PC-9 (cell line): Measurements from ENCODE around the gene BRIP1. TPM values are rescaled to one million over a fixed set of nuclear protein-coding genes. Genes with fewer than 3 reads are reported as not detected.

Source experiments
- BruUV-seq: library from RNA; stranded (reverse); fragments of 400-500 nt; replicated peaks from 2 replicates; lab custom pipeline; 2021; lab: Mats Ljungman, UMichigan
- CTCF ChIA-PET: fragments of 300-600 bp; sonication (Branson Sonifier 250); formaldehyde crosslinking; loops from one replicate; lab custom pipeline; 2022; ENCODE audit warnings: antibody characterized with exemption; lab: Charles Lee
- POLR2A ChIA-PET: fragments of 300-600 bp; sonication (Branson Sonifier 250); formaldehyde crosslinking; loops from one replicate; lab custom pipeline; 2022; ENCODE audit warnings: antibody characterized with exemption; ENCODE audit not compliant: unreplicated experiment; lab: Charles Lee
- DNase-seq, 2 experiments: peaks; one replicate each; pipeline versions ENCODE4 v3.0.0 to v3.0.0-alpha.2; 2015 to 2022; ENCODE audit warnings: mixed read lengths in 1 of 2
- H2AFZ ChIP-seq: fragments of 200-600 bp; sonication (generic); 2 replicates; pipeline ENCODE4 v1.8.1; 2017; ENCODE audit warnings: antibody characterized with exemption
- H3F3A ChIP-seq: fragments of 200-600 bp; sonication (generic); 2 replicates; pipeline ENCODE4 v1.8.1; 2017; ENCODE audit warnings: antibody characterized with exemption, mild to moderate bottlenecking, low read depth; ENCODE audit not compliant: insufficient read depth
- H3K27ac ChIP-seq: fragments of 200-600 bp; sonication (generic); 2 replicates; pipeline ENCODE4 v1.6.1; 2016; ENCODE audit warnings: mixed run types
- H3K27me3 ChIP-seq: fragments of 200-600 bp; sonication (generic); 2 replicates; pipeline ENCODE4 v1.6.1; 2016; ENCODE audit warnings: low read depth, mixed run types; ENCODE audit not compliant: insufficient read depth
- H3K36me3 ChIP-seq: fragments of 200-600 bp; sonication (generic); 2 replicates; pipeline ENCODE4 v1.6.1; 2016; ENCODE audit warnings: low read depth, mixed run types
- H3K4me1 ChIP-seq: fragments of 200-600 bp; sonication (generic); replicated peaks from 2 replicates; pipeline ENCODE4 v1.6.1; 2016; ENCODE audit warnings: mixed run types; ENCODE audit not compliant: insufficient read depth
- H3K4me2 ChIP-seq: fragments of 200-600 bp; sonication (generic); 2 replicates; pipeline ENCODE4 v1.6.1; 2017; ENCODE audit warnings: mixed run types
- H3K4me3 ChIP-seq: fragments of 200-600 bp; sonication (generic); 2 replicates; pipeline ENCODE4 v1.6.1; 2016; ENCODE audit warnings: mixed run types
- H3K79me2 ChIP-seq: fragments of 200-600 bp; sonication (generic); 2 replicates; pipeline ENCODE4 v1.6.1; 2017; ENCODE audit warnings: low read depth, mixed run types
- H3K9me2 ChIP-seq: fragments of 200-600 bp; sonication (generic); 2 replicates; pipeline ENCODE4 v1.8.1; 2017; ENCODE audit warnings: mild to moderate bottlenecking; ENCODE audit not compliant: insufficient read depth
- H3K9me3 ChIP-seq: fragments of 200-600 bp; sonication (generic); 2 replicates; pipeline ENCODE4 v1.8.1; 2016; ENCODE audit warnings: low read depth; ENCODE audit not compliant: insufficient read depth
- H4K20me1 ChIP-seq: fragments of 200-600 bp; sonication (generic); 2 replicates; pipeline ENCODE4 v1.8.1; 2017; ENCODE audit not compliant: insufficient read depth
- EZH2 ChIP-seq: fragments of 200-600 bp; sonication (generic); IDR thresholded peaks from 2 replicates; pipeline ENCODE4 v1.8.0; 2017; ENCODE audit warnings: antibody characterized with exemption, low read depth
- intact Hi-C: fragments of 100-400 bp; cut with micrococcal nuclease; formaldehyde crosslinking; loops from one replicate; pipeline ENCODE4 v1.10.0; 2022; ENCODE audit not compliant: unreplicated experiment
- total RNA-seq: library from RNA; stranded (reverse); gene quantifications from 2 replicates; pipeline ENCODE4 v1.2.3, GENCODE V29; 2021
- TF ChIP-seq, protein P1 (sequence below): fragments of 200-600 bp; sonication (generic); conservative IDR thresholded peaks from 2 replicates; pipeline ENCODE4 v1.6.1; 2017; ENCODE audit warnings: mixed run types, antibody characterized with exemption, mild to moderate bottlenecking, moderate library complexity

Gene BRIP1
- total RNA-seq, 1 experiment from 2014 or later, result 16.0 TPM

DNA sequence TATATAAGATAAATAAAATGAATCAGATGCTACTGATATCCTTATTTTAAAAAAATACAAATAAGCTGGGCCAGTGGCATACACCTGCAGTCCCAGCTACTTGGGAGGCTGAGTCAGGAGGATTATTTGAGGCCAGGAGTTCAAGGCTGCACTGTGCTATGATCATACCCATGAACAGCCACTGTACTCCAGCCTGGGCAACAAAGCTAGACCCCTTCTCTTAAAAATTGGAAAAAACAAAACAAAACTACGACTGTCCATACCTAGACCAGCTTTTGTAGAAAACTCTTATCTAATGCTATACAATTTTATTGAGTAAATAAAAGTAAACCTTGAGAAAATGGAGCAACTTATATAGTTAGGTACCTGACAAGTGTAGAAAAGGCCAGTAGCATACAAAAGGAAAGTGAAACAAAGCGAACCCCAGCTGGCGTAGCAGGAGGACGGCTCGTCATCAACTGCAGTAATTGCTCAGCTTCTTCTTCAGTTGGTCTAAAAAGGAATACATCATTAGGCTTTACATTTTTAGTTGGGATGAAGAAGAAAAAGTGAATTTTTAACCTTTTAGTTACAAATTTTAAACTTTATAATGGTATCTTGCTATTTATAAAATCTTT lies 40.9 kb upstream of the BRIP1 start:
- BruUV-seq, result no TSS peak
- Histone ChIP-seq H3K4me2 (no peak overlapping the region), H3K79me2 (no peaks in the 10 kb centered on the region), H3K9me2 (no peaks in the 10 kb centered on the region), H3K4me3 (no peak overlapping the region), H3K27ac (no peak overlapping the region), H4K20me1 (no peaks in the 10 kb centered on the region), H3F3A (no peaks in the 10 kb centered on the region), H3K4me1 (no peaks in the 10 kb centered on the region), H3K9me3 (no peaks in the 10 kb centered on the region), H2AFZ (no peak overlapping the region), H3K36me3 (0 out of 2 replicates have a peak, but pooled peaks cover 6% of the 10 kb centered on the region), H3K27me3 (no peaks in the 10 kb centered on the region)
- no peak for DNase-seq
- ChIA-PET POLR2A (no interaction called here), CTCF (interaction anchor here (0.7 kb wide), 1 partner anchor 42 kb away, joined by 7 read pairs; no protein-coding TSS in a partner anchor)
- intact Hi-C loops, result no loop called here
- TF ChIP-seq, protein P1, sequence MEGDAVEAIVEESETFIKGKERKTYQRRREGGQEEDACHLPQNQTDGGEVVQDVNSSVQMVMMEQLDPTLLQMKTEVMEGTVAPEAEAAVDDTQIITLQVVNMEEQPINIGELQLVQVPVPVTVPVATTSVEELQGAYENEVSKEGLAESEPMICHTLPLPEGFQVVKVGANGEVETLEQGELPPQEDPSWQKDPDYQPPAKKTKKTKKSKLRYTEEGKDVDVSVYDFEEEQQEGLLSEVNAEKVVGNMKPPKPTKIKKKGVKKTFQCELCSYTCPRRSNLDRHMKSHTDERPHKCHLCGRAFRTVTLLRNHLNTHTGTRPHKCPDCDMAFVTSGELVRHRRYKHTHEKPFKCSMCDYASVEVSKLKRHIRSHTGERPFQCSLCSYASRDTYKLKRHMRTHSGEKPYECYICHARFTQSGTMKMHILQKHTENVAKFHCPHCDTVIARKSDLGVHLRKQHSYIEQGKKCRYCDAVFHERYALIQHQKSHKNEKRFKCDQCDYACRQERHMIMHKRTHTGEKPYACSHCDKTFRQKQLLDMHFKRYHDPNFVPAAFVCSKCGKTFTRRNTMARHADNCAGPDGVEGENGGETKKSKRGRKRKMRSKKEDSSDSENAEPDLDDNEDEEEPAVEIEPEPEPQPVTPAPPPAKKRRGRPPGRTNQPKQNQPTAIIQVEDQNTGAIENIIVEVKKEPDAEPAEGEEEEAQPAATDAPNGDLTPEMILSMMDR, result no peak
- TF ChIP-seq EZH2, result no peak

DNA sequence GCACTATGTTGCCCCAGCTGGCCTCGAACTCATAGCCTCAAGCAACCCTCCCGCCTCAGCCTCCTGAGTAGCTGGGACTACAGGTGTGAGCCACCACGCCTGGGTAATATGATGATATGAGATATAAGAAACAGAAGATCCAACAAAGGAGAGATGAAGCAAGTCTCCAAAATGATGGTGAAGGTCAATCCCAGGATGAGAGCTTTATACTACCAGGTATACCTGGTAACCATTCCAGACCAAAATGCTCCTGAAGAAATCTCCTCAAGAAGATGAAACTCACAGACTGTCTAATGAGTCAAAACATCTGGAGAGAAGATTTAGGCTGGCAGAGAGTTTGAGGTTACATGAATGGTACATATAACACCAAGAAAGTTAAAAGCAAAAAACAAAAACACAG lies 39.9 kb upstream of the BRIP1 start:
- Histone ChIP-seq H3K4me2 (no peak overlapping the region), H3K27me3 (no peaks in the 10 kb centered on the region), H3K36me3 (0 out of 2 replicates have a peak, but pooled peaks cover 6% of the 10 kb centered on the region), H3K79me2 (no peaks in the 10 kb centered on the region), H2AFZ (no peak overlapping the region), H3K27ac (no peak overlapping the region), H3K4me1 (no peaks in the 10 kb centered on the region), H3K4me3 (no peak overlapping the region), H3K9me2 (no peaks in the 10 kb centered on the region), H3K9me3 (no peaks in the 10 kb centered on the region), H3F3A (no peaks in the 10 kb centered on the region), H4K20me1 (no peaks in the 10 kb centered on the region)
- ChIA-PET POLR2A (interaction anchor here (0.7 kb wide), 1 partner anchor 512 kb away, joined by 4 read pairs; no protein-coding TSS in a partner anchor), CTCF (interaction anchor here (0.7 kb wide), 1 partner anchor 56 kb away, joined by 4 read pairs; no protein-coding TSS in a partner anchor)
- no peak for DNase-seq
- no TSS peak for BruUV-seq
- TF ChIP-seq, protein P1, result no peak
- no peak for TF ChIP-seq EZH2
- intact Hi-C loops, result no loop called here

DNA sequence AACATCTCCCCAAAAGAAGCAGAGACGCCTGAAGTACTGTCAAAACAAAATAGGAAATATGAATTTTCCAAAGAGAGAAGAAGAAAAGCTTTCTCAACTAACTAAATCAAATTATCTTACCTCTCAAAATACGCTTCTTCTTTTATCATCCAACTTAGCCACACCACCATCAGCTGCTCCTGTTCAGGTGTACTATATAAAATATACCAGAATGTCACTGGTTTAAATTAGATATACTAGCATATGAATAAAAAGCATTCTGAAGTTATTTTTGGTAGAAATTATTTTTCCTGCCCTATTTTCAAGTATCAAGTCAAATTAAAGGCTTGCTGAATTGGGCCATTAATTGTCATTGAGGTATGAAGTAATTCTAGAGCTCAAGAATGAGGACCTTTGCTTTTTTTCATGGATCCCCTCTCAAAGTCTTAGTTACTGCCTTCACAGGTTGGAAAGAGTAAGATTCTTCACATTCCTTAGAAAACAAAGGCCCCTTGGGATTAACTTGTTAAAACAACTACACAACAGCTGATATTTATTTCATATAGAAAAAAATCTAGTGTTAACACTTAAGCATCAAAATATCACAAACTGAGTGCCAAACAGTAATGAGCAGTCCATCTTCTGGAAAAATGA lies 34.3 kb upstream of the BRIP1 start:
- no peaks in the 10 kb centered on the region; the same call in 1 of the 2 replicates for H3F3A ChIP-seq

More for the DNA sequence above, 34.3 kb upstream of the BRIP1 start:
- no peaks in the 10 kb centered on the region for H3K9me3 ChIP-seq
- no peak overlapping the region for H2AFZ ChIP-seq
- no TSS peak for BruUV-seq
- intact Hi-C loops, result no loop called here
- H3K27me3 ChIP-seq, result no peaks in the 10 kb centered on the region
- TF ChIP-seq, protein P1, result no peak
- TF ChIP-seq EZH2, result no peak
- H3K27ac ChIP-seq, result no peak overlapping the region
- no peaks in the 10 kb centered on the region for H3K79me2 ChIP-seq
- H4K20me1 ChIP-seq, result no peaks in the 10 kb centered on the region
- ChIA-PET CTCF (no interaction called here), POLR2A (interaction anchor here (0.6 kb wide), 1 partner anchor 21 kb away, joined by 3 read pairs; no protein-coding TSS in a partner anchor)
- H3K4me3 ChIP-seq, result no peak overlapping the region
- no peak overlapping the region for H3K4me2 ChIP-seq
- peaks cover 17% of the 10 kb centered on the region; the same call in 1 of the 2 replicates for H3K36me3 ChIP-seq
- no peak for DNase-seq
- H3K4me1 ChIP-seq, result no peaks in the 10 kb centered on the region
- no peaks in the 10 kb centered on the region for H3K9me2 ChIP-seq
